Colon (tissue), 2 donors: ENCODE results near the gene SLCO3A1.
"Not testable (repeated sequence)": the region's sequence is repeated elsewhere in the genome, so short reads cannot be mapped to it uniquely, and the experiment has no call there.

Source experiments
- FAIRE-seq: peaks from 2 replicates; lab custom pipeline; 2012; peaks lifted over from hg19 to GRCh38; lab: Jason Lieb, UNC
- donor health status: control.
- donor health status: control.

The SLCO3A1 gene

DNA sequence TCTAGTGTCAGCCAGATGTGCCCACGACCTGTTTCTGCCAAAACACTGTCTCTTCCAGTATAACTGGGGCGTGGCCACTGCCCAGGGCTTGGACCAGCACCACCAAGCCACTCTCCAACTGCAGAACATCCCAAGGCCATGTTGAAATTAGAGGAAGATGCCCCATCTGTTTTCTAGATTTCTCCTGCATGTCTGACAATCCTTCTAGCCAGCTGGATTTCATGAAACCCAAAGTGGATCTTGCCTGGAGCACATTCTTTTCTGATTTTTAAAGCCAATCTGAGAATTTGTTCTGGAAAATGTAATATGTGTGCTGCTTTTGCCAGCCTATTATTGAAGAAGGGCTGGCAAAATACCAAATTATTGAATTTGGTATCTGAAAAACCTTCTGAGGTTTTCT, 182.5 kb downstream of the SLCO3A1 start:
- FAIRE-seq = no peak

DNA sequence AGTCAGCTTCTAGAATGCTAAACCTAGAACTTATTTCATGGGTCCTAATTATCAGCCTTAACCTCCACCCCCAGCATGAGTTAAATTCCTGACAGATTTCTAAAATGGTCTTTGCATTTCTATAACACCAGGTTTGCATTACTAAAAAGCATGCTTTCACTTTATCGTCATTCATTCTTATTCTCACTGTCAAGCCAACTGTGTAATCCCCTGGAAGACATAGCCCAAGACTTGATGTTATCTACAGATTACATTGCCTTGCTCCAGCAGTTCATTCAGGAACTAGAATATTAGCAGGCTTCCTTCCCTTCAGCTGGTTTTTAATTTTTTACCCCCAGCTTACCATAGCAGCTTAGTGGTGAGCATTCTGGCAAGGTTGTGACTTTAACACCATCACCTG, 184.0 kb downstream of the SLCO3A1 start:
- FAIRE-seq = no peak

DNA sequence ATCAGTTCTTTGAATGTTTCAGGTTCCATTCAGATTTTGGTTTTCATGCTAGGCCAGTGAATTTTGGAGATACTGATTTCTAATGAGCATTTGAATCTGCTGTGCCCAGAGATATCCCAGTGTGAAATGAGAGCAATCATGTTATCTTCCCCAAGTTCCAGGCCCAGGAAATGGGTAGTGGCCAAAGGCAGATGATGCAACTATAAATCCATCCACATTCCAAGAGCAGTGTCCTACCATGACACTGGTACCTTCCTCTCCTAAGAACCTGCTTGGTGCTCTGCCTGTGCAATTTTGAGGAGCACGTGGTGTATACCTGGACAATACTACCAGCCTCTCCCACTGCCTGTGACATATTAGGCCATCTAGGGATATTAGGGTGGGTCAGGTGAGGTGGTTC, 186.8 kb downstream of the SLCO3A1 start:
- FAIRE-seq = no peak

DNA sequence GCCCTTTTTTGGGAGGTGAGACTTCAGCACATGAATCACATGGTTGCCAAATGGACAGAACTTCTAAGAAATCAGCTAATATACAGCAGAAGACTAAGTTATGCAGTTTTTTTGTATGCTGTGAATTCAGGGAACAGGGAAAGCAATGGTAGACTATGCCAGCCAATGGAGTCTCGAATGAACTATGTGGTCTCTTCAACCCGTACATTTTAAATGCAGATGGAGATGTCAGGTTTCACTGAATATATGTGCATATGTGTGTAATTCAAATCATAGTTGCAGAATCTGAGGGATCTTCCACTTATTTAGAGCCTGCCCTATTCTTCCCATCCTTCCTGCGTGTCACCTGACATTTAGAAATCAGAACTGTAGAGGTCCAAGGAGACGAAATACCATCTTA, 187.9 kb downstream of the SLCO3A1 start:
- FAIRE-seq = no peak

DNA sequence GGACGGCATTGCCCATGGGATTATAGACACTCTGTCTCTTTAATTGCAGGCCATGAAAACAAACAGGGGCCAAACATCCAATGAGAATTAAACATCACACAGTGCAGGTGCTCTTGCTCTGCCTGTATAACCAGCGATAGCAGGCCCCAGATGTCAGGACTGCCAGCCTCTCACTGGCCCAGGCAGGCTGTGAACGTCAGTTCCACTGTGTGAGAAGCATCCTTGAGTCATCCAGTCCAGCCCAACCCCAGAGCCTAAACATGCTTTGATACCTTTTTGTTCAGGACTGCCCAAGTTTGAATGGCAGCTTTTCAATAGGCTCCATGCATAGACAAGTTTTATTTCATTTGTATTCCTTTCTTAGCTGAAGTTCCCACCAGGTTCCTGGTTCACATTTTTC, 189.8 kb downstream of the SLCO3A1 start:
- no peak for FAIRE-seq

DNA sequence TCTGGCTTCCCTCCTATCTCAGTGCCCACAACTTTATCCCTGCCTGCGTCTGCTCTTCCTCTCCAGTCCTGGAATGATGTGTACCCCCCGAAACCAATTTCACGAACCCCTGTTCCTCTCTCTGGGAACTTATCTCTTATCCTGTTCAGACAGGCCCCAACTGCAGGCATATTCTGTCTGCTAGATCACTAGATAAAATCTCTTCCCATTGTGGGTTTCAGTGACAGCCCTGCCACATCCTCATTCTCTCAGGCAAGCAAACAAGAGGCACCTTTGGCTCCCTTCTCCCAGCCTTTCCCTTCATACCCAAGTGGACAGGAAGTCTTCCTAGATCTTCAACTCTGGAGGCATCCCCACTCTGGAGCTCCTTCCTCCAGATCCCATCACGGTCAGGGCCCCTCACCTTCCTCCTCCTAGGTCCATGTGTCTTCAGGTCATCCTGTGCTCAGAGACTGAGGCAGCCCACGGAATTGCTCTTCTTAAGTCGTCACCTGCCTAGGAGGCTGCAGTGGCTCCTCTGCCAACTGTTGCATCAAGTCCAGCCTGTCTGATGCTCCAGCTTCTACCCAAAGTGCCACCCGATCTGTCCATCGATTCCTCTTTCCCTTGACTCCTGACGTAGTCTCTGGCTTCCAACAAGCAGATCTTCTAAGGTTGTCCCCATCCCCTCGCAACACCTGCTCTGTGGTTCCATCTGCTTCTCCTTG, 190.8 kb downstream of the SLCO3A1 start:
- FAIRE-seq = no peak

DNA sequence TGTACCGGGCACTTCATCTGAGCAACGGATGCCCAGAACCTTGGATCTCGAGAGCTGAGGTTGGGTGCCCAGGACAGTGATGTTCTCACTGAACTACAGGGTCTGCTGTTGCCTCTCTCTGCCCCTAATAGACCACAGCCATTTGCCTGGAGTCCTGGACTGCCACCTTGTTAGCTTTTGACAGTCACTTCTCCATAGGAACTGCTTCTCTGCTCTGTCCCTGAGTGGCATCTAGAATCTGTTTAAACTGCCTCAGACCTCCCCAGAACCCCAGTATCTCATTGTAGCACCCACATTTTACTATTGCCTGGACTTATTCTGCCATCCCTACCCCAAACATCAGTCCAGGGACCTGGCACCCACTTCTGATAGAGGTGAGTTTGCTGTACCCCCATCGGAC, 194.4 kb downstream of the SLCO3A1 start:
- FAIRE-seq = no peak

DNA sequence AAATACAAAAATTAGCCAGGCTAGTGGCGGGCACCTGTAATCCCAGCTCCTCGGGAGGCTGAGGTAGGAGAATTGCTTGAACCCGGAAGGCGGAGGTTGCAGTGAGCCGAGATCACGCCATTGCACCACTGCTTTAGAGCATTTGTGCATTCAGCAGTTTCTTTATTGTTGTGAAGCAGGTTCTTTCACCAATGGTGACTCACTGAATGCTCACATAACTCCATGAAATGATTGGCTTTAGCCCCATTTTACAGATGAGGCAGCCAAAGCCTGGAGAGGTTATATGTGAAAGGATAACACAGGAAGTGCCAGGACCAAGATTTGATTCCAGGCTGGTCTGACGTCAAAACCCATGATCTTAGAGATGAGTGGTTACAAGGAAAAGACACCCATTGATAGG, 195.2 kb downstream of the SLCO3A1 start:
- FAIRE-seq = no peak

DNA sequence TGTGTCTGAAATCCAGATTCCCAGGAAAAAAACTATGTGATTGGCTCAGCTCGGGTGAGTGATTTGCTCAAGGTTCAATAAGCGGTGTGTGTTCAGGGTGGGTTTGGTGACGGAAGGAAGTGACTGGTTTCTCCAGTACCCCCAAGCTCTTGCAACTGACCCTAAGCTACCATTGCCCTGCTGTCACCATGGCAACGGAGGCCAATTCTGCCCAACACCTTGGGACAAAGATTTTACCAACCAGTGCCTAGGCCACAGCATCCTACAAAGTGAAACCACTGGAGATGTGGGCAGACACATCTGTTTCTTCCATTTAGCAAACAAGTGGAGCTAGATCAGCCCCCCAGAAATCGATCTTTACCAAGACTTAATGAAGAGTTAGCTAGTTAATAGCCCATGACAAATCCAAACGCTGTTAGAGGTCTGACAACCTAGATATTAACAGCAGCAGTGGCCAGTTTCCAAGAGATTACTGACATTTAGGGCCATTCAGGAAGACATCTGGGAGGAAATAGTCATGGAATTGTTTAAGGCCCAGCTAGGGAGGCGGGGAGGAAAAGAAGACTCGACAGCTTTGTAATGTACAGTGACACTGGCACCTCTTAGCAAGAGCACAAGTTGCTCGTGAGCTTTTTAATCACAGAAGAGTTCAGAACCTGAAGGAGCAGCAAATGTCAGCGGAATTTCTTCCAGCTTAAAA, 195.9 kb downstream of the SLCO3A1 start:
- FAIRE-seq = no peak

DNA sequence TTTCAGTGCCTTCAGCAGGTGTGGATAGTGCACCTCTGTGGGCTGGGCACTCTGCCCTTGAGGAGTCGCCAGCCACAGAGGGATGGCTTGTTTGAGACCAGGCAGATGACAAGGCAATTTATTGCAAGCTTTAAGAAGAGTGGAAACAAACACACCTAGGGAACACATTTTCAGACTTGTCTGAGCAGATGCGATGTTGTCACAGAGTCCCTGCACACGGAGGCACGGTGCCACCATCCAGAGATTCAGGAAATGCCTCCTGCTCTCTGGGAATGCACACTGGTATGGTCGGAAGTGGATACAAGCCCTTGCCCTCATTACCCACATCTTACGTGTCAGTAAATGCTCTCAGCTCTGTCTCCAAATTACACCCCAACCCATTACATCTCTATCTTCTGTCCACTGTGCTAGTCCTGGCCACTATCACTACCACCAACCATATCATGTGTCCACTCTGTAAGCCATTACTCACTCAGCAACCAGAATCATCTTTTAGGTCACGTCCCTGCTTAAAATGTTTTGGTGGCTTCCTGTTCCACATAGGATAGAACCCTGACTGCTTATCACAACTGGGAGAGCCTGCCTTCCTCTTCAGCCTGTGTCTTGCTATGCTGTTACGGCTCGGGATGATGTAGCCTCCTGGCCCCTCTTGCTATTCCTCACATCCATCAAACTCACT, 196.9 kb downstream of the SLCO3A1 start:
- FAIRE-seq = no peak

DNA sequence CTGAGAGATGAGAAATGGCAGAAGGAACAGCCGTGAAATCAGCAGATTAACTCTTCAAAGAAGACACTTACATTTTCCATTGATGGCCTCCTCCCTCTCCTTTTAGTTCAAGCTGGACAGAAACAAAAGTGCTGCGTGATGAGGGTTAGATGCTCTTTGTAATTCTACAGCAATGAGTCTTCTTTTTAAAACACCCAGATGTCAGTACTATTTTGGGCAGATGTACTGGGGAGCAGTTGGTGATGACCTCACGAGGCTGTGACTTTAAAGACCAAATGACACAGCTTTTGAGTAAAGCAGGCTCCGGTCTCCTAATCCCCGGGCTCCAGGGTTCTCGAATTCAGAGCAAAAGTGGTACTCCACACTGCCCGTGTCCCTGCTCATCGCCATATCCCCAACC, 198.2 kb downstream of the SLCO3A1 start:
- FAIRE-seq = no peak

DNA sequence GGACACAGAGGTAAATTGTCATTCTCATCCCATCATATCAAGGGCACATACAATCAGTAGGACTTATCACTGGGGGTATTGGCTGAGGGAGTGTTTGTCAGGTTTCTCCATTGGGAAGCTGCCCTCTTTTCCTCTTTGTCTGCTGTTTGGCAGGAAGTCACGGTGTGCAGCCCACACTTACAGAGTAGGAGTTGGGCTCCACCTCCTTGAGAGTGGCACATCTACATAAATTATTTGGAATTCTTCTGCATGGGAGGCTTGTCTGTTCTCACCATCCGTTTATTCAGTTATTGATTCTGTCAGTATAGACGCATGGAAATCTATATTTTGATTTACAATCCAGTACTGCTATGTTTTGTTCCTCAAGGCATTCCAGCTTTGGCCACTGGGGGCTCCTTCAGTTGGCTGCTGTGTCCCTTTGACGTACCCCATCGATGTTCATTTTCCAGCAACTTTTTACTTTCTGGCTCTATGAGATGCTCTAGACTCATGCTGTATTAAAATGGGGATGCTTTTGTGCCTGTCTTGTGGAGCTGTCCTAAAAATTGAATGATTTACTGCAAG, 200.3 kb downstream of the SLCO3A1 start:
- FAIRE-seq = no peak

DNA sequence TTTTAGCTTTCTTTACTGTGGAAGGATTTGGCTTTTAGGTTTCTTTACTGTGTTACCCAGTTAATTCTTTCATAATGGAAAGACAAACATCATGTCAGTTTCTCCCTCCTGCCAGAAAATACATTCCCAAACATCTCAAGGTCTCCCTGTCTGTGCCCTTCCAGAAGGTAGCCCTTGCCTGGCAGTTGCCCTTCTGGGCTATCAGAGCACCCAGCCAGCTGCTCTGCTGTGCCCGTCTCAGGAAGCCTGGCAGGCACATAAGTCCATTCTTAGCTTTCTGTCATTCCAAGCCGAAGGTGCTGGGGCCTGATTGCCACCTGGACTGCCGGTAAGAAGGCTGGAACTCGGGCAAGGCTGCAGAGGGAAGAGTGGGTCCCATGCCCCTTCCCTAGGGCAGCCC, 203.4 kb downstream of the SLCO3A1 start:
- FAIRE-seq = no peak

DNA sequence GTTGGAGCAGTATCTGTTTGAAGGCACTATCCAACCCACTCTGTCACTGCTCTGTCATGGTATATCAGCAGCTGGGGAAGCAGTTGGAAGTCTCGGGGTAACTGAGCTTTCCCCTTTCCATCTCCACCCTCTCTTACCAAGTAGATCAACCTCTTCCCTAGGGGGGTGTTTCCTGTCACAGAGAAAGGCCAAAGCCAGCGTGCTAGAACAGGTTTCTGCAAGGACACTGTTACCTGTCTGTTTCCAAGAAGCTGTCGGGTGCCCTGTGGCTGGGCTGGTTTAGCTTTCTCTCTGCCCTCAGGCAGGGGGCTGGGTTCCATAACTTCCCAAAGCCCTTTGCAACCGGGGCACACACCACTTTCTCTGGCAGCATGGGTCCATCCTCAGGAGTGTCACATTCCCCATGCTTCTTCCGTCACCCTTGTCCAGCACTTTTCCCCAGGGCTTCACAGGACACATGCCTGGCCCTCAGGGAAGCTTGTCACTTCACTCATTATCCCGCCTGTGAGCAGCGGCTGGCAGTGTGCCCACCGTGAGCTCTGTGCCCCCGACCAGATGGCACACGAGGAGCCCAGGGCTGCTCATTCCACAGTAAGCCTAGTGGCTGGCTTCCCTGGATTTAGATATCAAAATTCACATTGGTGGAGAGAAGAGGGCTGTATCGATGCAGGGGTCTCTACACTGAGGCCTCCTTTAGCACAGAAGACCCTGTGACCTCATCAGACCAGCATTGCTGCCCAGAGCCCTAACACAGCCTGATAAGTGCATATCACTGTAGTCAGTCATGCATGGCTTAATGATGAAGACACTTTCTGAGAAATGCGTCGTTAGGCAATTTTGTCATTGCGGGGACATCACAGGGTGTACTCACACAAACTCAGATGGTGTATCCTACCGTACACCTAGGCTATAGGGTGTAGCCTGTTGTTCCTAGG, 205.8 kb downstream of the SLCO3A1 start:
- FAIRE-seq = no peak

DNA sequence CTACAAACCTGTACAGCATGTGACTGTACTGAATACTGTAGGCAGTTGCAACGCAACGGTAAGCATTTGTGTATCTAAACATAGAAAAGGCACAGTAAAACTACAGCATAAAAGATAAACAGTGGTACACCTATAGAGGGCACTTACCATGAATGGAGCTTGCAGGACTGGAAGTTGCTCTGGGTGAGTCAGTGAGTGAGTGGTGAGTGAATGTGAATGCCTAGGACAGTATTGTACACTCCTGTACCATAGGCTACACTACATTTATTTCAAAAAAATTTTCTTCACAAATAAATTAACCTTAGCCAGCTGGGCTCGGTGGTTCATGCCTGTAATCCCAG, 206.4 kb downstream of the SLCO3A1 start:
- not testable (repeated sequence) for FAIRE-seq

DNA sequence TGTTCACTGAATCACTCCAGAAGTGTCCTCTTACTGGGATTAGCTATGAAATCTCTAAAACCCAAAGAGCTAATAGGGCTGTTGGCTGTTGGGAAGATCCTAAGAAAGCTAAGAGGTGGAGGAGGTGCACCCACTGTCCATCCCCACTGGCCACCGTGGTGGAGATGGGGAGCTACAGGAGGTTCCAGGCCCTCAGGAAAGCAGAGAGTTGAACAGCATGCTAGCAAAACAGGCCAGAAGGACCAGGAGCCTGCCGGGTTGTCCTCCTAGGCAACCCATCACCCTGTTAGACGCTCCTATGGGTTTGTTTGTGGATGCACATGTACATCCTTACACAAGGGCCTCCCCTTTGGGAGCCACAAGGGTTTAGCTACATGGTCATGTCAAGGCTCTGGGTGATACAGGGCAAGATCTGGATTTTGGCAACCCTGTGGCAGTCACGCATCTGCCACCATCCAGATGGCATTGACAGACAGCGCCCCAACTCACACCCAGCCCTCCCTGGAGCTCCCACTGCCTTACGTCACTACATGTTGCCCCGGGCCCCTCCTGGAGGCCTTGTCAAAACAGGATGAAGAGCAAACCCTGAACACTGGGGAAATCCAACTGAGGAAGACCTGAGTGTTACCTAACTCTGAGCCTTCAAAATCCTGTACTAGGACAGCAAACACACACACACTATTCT, 208.1 kb downstream of the SLCO3A1 start:
- FAIRE-seq = no peak

DNA sequence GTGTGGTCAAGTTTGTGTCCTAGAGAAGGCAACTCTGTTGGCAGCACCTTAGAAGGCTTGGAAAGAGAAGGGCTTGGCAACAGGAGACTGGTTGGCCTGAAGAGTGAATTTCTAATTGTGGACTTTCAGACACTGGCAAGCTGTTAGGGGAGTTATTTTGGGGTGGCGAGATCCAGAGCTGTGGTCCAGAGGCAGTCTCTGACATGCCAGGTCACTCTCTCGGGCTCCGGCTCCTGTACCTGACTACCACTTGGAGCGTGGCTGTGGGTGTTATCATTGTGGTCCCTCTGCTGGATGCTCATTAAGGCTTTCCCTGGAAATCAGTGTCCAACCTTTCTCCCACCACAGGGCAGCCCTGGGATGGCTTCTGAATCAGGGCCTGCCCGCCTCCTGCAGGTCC, 209.0 kb downstream of the SLCO3A1 start:
- FAIRE-seq = no peak

DNA sequence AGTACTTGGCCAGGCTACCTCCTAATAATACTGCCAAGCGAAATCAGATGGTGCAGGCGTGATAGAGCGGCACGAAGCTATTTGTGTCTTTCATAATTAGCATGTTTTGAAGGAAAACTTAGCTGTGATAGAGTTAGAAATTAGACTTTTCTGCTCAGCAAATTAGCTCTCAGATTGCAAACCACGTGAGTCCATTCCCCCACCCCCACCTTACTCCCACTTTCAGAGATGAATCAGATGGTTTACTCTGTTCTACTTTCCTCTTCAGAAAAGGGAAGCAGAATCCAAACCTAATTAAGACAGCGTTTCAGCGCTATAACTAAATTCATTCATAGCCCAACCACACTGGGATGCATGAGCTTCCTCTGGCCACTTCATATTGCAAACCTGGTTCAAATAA, 214.6 kb downstream of the SLCO3A1 start:
- FAIRE-seq = no peak

DNA sequence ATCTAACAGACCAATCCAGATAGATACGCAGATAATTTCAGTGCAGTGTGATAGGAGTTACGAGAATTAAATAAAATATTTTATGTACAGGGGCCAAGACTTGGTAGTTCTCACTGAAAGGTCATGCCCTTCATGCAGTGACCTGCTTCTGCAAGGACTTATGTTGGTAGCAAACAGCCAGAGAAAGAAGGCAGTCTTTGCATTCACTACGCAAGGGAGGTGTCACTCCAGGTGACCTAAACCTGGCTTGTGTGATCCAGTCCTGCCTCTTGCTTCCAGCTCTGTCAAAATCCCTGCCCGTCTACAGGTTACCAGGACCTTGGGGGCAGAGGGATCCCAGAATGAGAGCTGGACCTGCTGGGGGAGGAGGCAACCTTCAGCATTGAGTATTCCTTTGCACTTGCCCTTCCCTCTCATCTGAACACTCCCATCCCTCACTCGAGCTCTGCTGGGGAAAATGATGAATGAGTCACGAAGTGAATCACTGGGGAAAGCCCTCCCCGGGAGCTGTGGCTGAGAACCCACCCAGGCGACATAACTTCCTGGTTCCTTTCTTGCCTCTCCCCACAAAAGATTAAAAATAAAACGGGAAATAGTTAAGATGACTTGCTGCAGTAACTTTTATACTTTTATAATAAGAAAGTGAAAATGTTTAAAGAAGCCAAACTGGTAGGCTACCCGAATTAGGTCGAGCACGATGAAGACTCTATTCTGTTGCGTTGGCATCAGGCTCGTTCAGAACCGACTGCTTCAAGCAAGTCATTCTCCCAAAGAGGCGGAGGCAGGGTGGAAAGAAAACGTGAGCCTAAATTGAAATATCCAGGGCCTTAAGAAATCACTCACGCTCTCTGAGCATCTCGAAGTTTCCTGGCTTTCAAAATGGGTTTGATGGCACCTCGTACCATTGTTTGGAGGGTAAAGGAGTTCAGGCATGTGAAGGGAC, 216.1 kb downstream of the SLCO3A1 start:
- no peak for FAIRE-seq

DNA sequence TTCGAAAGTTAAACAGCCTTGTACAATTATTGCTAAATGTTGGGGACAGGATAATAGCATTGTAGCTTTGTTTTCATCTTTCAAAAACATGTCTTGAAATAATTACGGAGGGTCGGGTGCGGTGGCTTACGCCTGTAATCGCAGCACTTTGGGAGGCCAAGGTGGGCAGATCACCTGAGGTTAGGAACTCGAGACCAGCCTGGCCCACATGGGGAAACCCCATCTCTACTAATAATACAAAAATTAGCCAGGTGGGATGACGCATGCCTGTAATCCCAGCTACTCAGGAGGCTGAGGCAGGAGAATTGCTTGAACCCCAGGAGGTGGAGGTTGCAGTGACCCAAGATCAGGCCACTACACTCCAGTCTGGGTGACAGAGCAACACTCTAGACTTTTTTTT, 216.7 kb downstream of the SLCO3A1 start:
- not testable (repeated sequence) for FAIRE-seq
